Measurements from ENCODE around the gene RAB29. TPM values are rescaled to one million over a fixed set of nuclear protein-coding genes. Genes with fewer than 3 reads are reported as not detected.

RAB29 gene
- total RNA-seq, 1 donor from 2014 or later, result 10.0 TPM

DNA sequence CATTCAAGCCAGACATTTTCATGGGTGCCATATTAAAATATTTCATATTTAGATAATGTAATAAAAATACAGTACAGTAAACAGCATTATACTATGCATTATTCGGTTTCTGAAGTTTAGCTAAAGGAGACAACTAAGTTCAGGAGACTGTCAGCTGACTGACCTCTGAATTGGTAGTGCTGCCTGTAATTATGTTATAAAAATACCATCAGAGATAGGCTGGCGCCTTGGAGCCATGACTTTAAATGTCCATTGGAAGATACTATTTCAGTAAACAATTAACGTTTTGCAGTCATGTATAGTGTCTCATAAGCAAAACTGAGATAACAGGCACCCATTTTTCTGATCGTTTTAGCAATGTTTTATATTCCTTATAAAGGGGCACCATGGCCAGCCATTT lies 11.3 kb upstream of the RAB29 start:
- TF ChIP-seq, protein P1, sequence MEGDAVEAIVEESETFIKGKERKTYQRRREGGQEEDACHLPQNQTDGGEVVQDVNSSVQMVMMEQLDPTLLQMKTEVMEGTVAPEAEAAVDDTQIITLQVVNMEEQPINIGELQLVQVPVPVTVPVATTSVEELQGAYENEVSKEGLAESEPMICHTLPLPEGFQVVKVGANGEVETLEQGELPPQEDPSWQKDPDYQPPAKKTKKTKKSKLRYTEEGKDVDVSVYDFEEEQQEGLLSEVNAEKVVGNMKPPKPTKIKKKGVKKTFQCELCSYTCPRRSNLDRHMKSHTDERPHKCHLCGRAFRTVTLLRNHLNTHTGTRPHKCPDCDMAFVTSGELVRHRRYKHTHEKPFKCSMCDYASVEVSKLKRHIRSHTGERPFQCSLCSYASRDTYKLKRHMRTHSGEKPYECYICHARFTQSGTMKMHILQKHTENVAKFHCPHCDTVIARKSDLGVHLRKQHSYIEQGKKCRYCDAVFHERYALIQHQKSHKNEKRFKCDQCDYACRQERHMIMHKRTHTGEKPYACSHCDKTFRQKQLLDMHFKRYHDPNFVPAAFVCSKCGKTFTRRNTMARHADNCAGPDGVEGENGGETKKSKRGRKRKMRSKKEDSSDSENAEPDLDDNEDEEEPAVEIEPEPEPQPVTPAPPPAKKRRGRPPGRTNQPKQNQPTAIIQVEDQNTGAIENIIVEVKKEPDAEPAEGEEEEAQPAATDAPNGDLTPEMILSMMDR (conservative IDR thresholded peaks at IDR 0.05; ENCODE audit: low read depth, low read length), result no peak
- no peak for DNase-seq (ENCODE audit: low read depth)
- no peak overlapping the region for H3K4me3 ChIP-seq (ENCODE audit: low read depth, low read length)

DNA sequence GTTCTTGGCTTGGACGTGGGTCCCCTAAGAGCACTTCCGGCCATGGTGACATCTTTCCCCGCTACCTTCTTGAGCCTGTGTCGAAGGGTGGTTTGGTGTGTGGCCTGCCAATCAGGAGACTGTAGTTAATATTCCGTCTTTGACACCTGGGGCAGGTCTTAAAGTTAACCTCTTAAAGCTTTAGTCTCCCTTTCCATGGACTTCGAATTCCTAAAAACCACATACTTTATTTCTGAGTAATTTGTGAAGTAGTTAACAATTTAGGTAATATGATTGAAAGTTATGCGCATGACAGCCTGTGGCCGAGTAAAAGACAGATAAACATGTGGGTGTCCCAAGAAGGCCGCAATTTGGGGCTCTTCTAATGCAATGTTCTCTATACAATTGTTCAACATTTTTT lies 10.2 kb upstream of the RAB29 start:
- DNase-seq (ENCODE audit: low read depth), result no peak
- TF ChIP-seq, protein P1 (conservative IDR thresholded peaks at IDR 0.05; ENCODE audit: low read depth, low read length), result no peak
- no peak overlapping the region for H3K4me3 ChIP-seq (ENCODE audit: low read depth, low read length)

DNA sequence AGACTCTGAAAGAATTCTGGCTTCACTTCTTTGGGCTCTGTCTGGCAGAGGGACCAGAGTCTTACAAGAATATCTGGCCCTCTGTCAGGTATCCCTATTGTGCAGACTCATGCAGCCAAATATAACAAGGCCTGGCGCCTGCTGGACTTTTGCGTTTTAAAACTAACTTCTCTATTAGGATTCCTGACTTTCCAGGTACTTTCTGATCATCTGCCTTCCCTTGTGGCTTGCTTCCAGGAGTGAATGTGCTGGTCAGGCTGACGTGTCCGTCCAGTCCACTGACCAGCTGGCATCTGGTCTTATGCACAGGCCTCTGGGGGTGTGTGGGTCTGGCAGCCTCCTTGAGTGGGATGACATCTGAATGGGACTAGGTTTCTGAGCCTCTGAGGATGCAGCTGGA lies 8.6 kb upstream of the RAB29 start:
- peak; percentile 72 for DNase-seq (ENCODE audit: low read depth)
- TF ChIP-seq, protein P1 (conservative IDR thresholded peaks at IDR 0.05; ENCODE audit: low read depth, low read length), result no peak
- no peak overlapping the region for H3K4me3 ChIP-seq (ENCODE audit: low read depth, low read length)

DNA sequence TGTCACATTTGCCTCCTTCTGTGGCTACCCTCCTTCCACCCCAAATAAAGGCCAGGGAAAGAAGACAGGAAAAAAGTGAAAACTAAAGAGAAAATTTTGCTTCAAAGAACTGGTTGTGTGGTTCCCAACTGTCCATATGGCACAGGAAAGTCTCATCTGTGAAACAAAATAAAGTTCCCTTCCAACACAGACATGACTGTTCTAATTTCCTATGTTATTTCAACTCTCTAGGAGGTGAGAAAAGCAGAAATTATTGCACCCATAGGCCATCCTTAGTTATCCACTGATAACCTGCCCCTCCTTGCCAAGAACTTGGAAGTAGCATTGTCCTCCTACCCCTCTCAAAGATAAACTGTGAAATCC lies 8.1 kb upstream of the RAB29 start:
- no peak for DNase-seq (ENCODE audit: low read depth)
- TF ChIP-seq, protein P1 (conservative IDR thresholded peaks at IDR 0.05; ENCODE audit: low read depth, low read length), result no peak
- no peak overlapping the region for H3K4me3 ChIP-seq (ENCODE audit: low read depth, low read length)

DNA sequence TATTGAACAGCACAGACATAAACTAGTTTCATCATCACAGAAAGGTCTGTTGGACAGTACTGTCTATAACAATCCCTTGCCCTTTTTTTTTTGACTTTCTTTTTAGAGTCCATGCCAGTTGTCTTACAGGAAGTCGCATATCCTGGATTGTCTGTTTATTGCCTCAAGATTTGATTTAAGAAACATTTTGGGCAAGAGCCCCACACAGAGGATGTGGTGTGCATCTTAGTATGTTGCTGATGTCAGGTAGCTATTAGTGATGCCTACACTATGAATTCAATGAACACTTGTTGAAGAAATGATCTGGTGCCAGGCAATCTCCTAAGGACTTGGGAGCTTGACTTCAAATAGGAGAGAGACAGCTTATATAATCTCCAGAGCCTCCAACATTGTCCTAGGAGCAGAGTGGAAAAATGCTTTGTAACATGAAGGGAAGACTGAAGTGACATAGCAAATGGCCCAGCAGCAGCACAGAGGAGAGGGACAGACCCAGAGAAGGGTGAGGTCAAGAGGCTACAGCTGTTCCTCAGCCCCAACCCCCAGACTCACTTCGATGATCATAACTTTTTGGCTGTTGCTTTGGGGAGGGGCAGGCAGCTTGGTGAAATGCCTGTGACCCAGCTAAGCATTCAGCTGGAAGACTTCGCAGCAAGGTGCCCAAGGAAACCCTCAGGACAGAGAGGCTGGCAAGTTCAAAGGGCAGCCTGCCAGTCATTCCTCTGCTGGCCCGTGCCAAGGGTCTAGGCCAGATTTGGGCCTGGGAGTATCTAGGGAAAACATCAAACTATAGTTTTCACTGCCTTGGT lies 7.5 kb upstream of the RAB29 start:
- TF ChIP-seq, protein P1 (conservative IDR thresholded peaks at IDR 0.05; ENCODE audit: low read depth, low read length), result no peak
- DNase-seq (ENCODE audit: low read depth), result no peak

DNA sequence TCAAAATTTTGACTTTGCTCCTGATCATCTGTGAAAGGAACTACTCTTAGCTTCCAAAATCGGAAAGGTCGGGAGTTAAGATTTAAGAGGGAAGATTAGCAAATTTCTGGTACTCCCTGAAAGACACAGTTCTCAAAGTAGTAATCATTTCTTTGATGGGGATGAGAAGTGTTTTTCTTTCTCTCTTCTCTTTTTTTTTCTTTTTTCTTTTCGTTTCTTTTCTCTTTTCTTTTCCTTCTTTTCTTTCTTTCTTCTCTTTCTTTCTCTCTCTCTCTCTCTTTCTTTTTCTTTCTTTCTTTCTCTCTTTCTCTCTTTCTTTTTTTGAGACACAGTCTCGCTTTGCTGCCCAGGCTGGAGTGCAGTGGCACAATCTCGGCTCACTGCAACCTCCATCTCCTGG lies 5.1 kb upstream of the RAB29 start:
- DNase-seq (ENCODE audit: low read depth), result no peak
- no peak overlapping the region for H3K4me3 ChIP-seq (ENCODE audit: low read depth, low read length)
- TF ChIP-seq, protein P1 (conservative IDR thresholded peaks at IDR 0.05; ENCODE audit: low read depth, low read length), result no peak

More for the DNA sequence above, 7.5 kb upstream of the RAB29 start:
- H3K4me3 ChIP-seq (ENCODE audit: low read depth, low read length), result no peak overlapping the region

DNA sequence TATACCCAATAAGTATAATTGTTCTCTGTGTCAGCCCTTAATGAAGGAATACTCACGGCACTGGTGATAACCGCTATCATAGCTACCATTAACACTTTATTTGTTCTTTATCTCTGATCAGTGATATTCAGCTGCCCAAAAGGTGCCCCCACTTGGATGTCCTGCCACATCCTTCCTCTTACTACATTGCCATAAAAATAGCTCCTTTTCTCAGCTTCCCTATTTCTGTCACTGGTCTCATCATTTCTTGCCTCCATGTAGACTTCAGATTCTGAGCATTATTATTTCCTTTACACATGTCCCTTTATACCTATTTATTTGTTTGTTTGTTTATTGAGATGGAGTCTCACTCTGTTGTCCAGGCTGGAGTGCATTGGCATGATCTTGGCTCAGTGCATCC lies 2.7 kb upstream of the RAB29 start:
- TF ChIP-seq, protein P1 (conservative IDR thresholded peaks at IDR 0.05; ENCODE audit: low read depth, low read length), result no peak
- DNase-seq (ENCODE audit: low read depth), result no peak
- H3K4me3 ChIP-seq (ENCODE audit: low read depth, low read length), result no peak overlapping the region

Data from epithelial cell of proximal tubule (primary cell).